Measurements from ENCODE around the gene CCDC167. TPM values are rescaled to one million over a fixed set of nuclear protein-coding genes. Genes with fewer than 3 reads are reported as not detected.

The CCDC167 gene
- total and polyA plus RNA-seq, 7 donors, result 11.5 to 50.8 (median 15.7) TPM

GRCh38 chr6:37522836-37523235, 23.1 kb upstream of the CCDC167 start:
- ATAC-seq (no peak), DNase-seq (no peak)
- Histone ChIP-seq H3K9me3 (no peaks in the 10 kb centered on the region), H3K27me3 (ENCODE audit: insufficient read depth in 3 of 3, low read length in 2 of 3) (peaks cover 0 to 13% (median 2%) of the 10 kb centered on the region in 3 donors), H3K27ac (no peak overlapping the region), H3K4me3 (no peak overlapping the region), H3K36me3 (ENCODE audit: insufficient read depth in 1 of 2, low read depth in 1 of 2) (no peaks in the 10 kb centered on the region), H3K4me1 (no peaks in the 10 kb centered on the region)
- intact Hi-C loops (cut with DNase I), result no loop called here
- no peak for TF ChIP-seq CTCF (IDR thresholded peaks at IDR 0.05)
- WGBS, 3 donors, result 82 to 91% (median 82%) methylated on average over 3 of the region's 3 CpGs

- H3K36me3 ChIP-seq (ENCODE audit: insufficient read depth in 1 of 2, low read depth in 1 of 2), result no peaks in the 10 kb centered on the region
Observed at GRCh38 chr6:37521674-37522073, 22.0 kb upstream of the CCDC167 start.

GRCh38 chr6:37520926-37521325, 21.2 kb upstream of the CCDC167 start:
- no peak overlapping the region for H3K27ac ChIP-seq
- H3K27me3 ChIP-seq (ENCODE audit: insufficient read depth in 3 of 3, low read length in 2 of 3), result peaks cover 0 to 9% (median 4%) of the 10 kb centered on the region in 3 donors
- no peaks in the 10 kb centered on the region for H3K9me3 ChIP-seq
- no peaks in the 10 kb centered on the region for H3K4me1 ChIP-seq
- ATAC-seq (no peak), DNase-seq (no peak)
- no peaks in the 10 kb centered on the region for H3K36me3 ChIP-seq (ENCODE audit: insufficient read depth in 1 of 2, low read depth in 1 of 2)
- intact Hi-C loops (cut with DNase I), result no loop called here
- WGBS, 3 donors, result 42 to 52% (median 49%) methylated on average over 6 of the region's 6 CpGs
- no peak for TF ChIP-seq CTCF (IDR thresholded peaks at IDR 0.05)
- H3K4me3 ChIP-seq, result no peak overlapping the region

More at GRCh38 chr6:37521674-37522073, 22.0 kb upstream of the CCDC167 start:
- Histone ChIP-seq H3K27me3 (ENCODE audit: insufficient read depth in 3 of 3, low read length in 2 of 3) (peaks cover 0 to 7% (median 4%) of the 10 kb centered on the region in 3 donors), H3K9me3 (no peaks in the 10 kb centered on the region), H3K4me1 (no peaks in the 10 kb centered on the region), H3K27ac (no peak overlapping the region), H3K4me3 (no peak overlapping the region)
- ATAC-seq, result no peak
- no peak for TF ChIP-seq CTCF (IDR thresholded peaks at IDR 0.05)
- WGBS, 3 donors, result 62 to 71% (median 68%) methylated on average over 4 of the region's 4 CpGs
- DNase-seq, result no peak
- intact Hi-C loops (cut with DNase I), result no loop called here

GRCh38 chr6:37519461-37519860, 19.8 kb upstream of the CCDC167 start:
- no peaks in the 10 kb centered on the region for H3K36me3 ChIP-seq (ENCODE audit: insufficient read depth in 1 of 2, low read depth in 1 of 2)

More at GRCh38 chr6:37519461-37519860, 19.8 kb upstream of the CCDC167 start:
- intact Hi-C loops (cut with DNase I), result no loop called here
- peaks cover 0 to 13% (median 4%) of the 10 kb centered on the region in 3 donors for H3K27me3 ChIP-seq (ENCODE audit: insufficient read depth in 3 of 3, low read length in 2 of 3)
- TF ChIP-seq CTCF (IDR thresholded peaks at IDR 0.05), result no peak
- H3K27ac ChIP-seq, result no peak overlapping the region
- H3K9me3 ChIP-seq, result no peaks in the 10 kb centered on the region
- H3K4me1 ChIP-seq, result no peaks in the 10 kb centered on the region
- DNase-seq (no peak), ATAC-seq (no peak)
- H3K4me3 ChIP-seq, result no peak overlapping the region
- 94 to 97% (median 95%) methylated on average over 5 of the region's 5 CpGs for WGBS, 3 donors
